ENCODE data around the gene DVL1.

- no peak for TF ChIP-seq POLR2A (IDR thresholded peaks at IDR 0.05)
- TF ChIP-seq, protein P1, sequence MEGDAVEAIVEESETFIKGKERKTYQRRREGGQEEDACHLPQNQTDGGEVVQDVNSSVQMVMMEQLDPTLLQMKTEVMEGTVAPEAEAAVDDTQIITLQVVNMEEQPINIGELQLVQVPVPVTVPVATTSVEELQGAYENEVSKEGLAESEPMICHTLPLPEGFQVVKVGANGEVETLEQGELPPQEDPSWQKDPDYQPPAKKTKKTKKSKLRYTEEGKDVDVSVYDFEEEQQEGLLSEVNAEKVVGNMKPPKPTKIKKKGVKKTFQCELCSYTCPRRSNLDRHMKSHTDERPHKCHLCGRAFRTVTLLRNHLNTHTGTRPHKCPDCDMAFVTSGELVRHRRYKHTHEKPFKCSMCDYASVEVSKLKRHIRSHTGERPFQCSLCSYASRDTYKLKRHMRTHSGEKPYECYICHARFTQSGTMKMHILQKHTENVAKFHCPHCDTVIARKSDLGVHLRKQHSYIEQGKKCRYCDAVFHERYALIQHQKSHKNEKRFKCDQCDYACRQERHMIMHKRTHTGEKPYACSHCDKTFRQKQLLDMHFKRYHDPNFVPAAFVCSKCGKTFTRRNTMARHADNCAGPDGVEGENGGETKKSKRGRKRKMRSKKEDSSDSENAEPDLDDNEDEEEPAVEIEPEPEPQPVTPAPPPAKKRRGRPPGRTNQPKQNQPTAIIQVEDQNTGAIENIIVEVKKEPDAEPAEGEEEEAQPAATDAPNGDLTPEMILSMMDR (IDR thresholded peaks at IDR 0.05), result no peak
These were observed 24.8 kb upstream of the DVL1 start for GRCh38 chr1:1373815-1374588.

Measured in tibial nerve (tissue), 3 donors.